NB4 (cell line): ENCODE measurements around the gene SPSB1.

Source experiments
- DNase-seq: peaks from one replicate; pipeline ENCODE4 v3.0.0; 2010; ENCODE audit warnings: low read depth
- H3K4me3 ChIP-seq: one replicate; pipeline ENCODE4 v1.5.1; 2011; ENCODE audit warnings: mild to moderate bottlenecking, low read depth, low read length, moderate library complexity
- CTCF ChIP-seq: IDR thresholded peaks from one replicate; pipeline ENCODE4 v1.5.1; 2012; ENCODE audit warnings: low read depth, low read length
- MAX ChIP-seq: IDR thresholded peaks from 2 replicates; pipeline ENCODE4 v1.6.1; 2011; ENCODE audit warnings: low read depth, low read length
- MYC ChIP-seq: IDR thresholded peaks from 2 replicates; pipeline ENCODE4 v1.6.1; 2011; ENCODE audit warnings: low read depth, low read length
- POLR2A ChIP-seq: IDR thresholded peaks from 2 replicates; pipeline ENCODE4 v1.6.1; 2011; ENCODE audit warnings: mild to moderate bottlenecking; ENCODE audit not compliant: insufficient read length; ENCODE audit errors: extremely low read depth

The SPSB1 gene

GRCh38 chr1:9360371-9361064 is 67.8 kb downstream of the SPSB1 start:
- DNase-seq = no peak
- TF ChIP-seq MYC = no peak
- no peak for TF ChIP-seq MAX
- no peak for TF ChIP-seq CTCF
- no peak for TF ChIP-seq POLR2A
- no peak overlapping the region for H3K4me3 ChIP-seq

GRCh38 chr1:9361630-9362260 is 69.1 kb downstream of the SPSB1 start:
- DNase-seq = no peak
- TF ChIP-seq CTCF (no peak), MYC (no peak), POLR2A (no peak)
- no peak overlapping the region for H3K4me3 ChIP-seq

- peak; percentile 34 for DNase-seq
- no peak for TF ChIP-seq MAX
Observed at GRCh38 chr1:9362488-9362887, 69.8 kb downstream of the SPSB1 start.

GRCh38 chr1:9363061-9363471 is 70.4 kb downstream of the SPSB1 start:
- TF ChIP-seq MYC (no peak), POLR2A (no peak), CTCF (no peak), MAX (no peak)
- DNase-seq = no peak
- no peak overlapping the region for H3K4me3 ChIP-seq

More at GRCh38 chr1:9362488-9362887, 69.8 kb downstream of the SPSB1 start:
- H3K4me3 ChIP-seq = no peak overlapping the region

- H3K4me3 ChIP-seq = no peak overlapping the region
- DNase-seq = no peak
- TF ChIP-seq MYC = no peak
- no peak for TF ChIP-seq MAX
- no peak for TF ChIP-seq CTCF
- no peak for TF ChIP-seq POLR2A
Observed at GRCh38 chr1:9366298-9366697, 73.6 kb downstream of the SPSB1 start.

GRCh38 chr1:9366943-9367780 is 74.5 kb downstream of the SPSB1 start:
- no peak for TF ChIP-seq POLR2A
- no peak for TF ChIP-seq MYC
- no peak for TF ChIP-seq CTCF
- TF ChIP-seq MAX = no peak
- DNase-seq = no peak
- no peak overlapping the region for H3K4me3 ChIP-seq
